Stimulated activated CD4-positive, alpha-beta T cell treated with anti-CD3 and anti-CD28 coated beads, Interleukin-1b, Interleukin-23, amount 100 ng/mL, for 1 hour (primary cell): ENCODE measurements around the gene CDH12.

ENCODE experiments used
- DNase-seq, 2 donors: peaks; one replicate each; pipeline ENCODE4 v3.0.0-alpha.2; 2020; ENCODE audit warnings: low read depth in 2 of 2

CDH12 gene

GRCh38 chr5:21711866-21712758, 1141.0 kb downstream of the CDH12 start:
- no peak for DNase-seq

GRCh38 chr5:21709770-21710169, 1143.4 kb downstream of the CDH12 start:
- no peak for DNase-seq

GRCh38 chr5:21704974-21705668, 1148.0 kb downstream of the CDH12 start:
- DNase-seq = no peak

DNA sequence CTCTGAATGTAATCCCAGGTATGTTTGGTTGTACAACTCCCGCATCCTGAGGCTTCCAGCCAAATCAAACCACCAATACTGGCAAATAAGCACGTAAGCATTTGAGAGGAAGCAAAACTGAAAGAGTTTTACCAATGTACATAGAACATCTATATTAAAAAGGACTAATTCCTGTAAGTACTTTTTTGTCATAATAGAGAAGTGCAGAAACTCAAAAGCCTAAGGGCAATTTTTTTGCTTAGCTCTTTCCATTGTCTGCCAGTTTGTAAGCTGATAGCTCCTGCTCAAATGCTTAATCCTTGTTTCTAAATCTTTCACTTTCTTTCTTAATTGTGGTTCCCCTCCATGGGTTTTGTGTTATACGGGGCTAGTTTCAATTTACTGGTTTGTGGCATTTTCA, 1151.8 kb downstream of the CDH12 start:
- DNase-seq = no peak
